H54 (cell line): ENCODE measurements around the gene ZNF544.
"Not testable (repeated sequence)": the region's sequence is repeated elsewhere in the genome, so short reads cannot be mapped to it uniquely, and the experiment has no call there.

Source experiments
- DNase-seq: peaks from one replicate; pipeline ENCODE4 v3.0.0; 2011; ENCODE audit warnings: low spot score, mixed read lengths; ENCODE audit not compliant: insufficient read length
- FAIRE-seq: peaks from 3 replicates; lab custom pipeline; 2011; peaks lifted over from hg19 to GRCh38; lab: Jason Lieb, UNC
- POLR2A ChIP-seq: IDR thresholded peaks from 2 replicates; pipeline ENCODE4 v1.6.1; 2011; ENCODE audit warnings: low read depth, mild to moderate bottlenecking, low read length

Gene ZNF544

DNA sequence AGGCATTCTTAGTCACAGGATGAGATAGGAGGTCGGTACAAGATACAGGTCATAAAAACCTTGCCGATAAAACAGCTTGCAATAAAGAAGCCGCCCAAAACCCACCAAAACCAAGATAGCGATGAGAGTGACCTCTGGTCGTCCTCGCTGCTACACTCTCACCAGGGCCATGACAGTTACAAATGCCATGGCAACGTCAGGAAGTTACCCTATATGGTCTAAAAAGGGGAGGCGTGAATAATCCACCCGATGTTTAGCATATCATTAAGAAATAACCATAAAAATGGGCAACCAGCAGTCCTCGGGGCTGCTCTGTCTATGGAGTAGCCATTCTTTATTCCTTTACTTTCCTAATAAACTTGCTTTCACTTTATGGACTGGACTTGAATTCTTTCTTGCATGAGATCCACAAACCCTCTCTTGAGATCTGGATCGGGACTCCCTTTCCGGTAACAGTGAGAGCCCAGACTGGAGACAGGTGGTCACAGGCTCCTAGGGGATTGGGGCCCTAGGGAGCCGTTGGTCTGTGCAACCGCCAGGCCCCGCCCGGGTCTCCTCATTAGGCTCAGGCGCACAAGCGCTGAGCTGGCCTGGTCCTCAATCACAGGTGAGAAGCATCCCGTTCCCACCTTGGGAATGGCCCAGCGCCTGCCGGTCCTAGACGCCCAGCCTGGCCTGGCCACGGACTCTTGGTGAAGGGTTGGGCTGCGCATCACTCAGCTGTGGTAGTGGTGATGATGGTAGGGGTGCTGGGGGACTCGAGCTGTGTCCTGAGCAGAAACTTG, 10.9 kb upstream of the ZNF544 start:
- FAIRE-seq: no peak
- no peak for TF ChIP-seq POLR2A
- DNase-seq: no peak

DNA sequence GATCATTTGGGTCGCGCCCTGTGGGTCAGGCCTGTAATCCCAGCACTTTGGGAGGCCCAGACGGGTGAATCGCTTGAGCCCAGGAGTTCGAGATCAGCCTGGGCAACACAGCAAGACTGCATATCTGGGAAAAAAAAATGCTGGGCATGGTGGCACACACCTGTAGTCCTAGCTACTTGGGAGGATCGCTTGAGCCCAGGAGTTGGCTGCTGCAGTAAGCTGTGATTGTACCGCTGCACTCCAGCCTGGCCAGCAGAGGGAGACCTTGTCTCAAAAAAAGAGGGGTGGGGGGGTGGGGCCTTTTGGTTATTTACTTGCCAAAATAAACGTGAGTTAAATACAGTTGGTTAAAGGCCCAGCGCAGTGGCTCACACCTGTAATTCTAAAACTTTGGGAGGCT, 9.8 kb upstream of the ZNF544 start:
- TF ChIP-seq POLR2A: no peak
- DNase-seq (no peak), FAIRE-seq (no peak)

DNA sequence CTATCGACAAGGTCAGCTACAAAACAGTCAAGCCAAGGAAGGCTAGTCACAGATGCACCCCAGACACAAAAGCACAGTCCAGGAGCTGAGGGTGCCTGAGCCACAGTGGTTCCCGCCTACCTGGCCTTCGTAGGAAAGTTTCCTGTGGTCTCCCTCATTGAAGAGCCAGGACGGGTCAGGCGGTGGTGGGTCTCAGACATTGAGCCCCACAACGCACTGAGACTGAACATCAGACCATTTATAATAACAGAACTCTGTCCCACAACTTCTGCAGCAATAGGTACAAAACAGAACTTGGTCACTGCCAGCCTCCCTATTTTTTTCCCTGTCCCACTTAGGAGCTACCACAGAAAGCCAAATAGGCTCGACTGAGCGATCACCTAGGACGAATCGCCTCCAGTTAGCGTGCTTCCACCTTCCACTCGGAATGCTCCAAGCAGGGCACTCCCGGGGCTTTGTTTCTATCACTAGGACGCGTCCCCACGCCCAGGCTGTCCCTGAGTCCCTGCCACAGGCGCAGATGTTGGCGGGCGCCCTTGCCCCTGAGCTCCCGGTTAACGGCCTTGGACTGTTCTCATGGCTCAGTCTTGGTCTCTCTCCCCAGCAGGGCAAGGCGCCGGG, 640 bp upstream of the ZNF544 start:
- FAIRE-seq: no peak

DNA sequence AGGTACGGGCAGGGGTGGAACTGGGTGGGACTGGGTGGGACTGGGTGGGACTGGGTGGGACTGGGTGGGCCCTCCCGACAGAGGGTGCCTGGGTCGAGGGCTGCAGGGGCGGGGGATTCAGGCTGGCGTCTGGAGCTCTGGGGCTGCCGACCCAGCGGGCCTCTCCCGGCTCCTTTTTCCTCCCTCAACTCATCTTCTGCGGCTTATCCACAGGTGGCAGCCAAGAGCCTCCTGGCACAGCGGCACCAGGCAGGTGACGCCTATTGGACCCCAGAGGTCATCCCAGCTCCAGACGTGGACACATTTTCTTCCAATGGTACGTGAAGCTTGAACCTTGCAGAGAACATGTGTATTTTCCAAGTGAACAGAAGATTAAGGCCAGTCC, 533 bp downstream of the ZNF544 start:
- DNase-seq (no peak), FAIRE-seq (no peak)
- TF ChIP-seq POLR2A: no peak

More for the DNA sequence above, 640 bp upstream of the ZNF544 start:
- DNase-seq: no peak
- no peak for TF ChIP-seq POLR2A

DNA sequence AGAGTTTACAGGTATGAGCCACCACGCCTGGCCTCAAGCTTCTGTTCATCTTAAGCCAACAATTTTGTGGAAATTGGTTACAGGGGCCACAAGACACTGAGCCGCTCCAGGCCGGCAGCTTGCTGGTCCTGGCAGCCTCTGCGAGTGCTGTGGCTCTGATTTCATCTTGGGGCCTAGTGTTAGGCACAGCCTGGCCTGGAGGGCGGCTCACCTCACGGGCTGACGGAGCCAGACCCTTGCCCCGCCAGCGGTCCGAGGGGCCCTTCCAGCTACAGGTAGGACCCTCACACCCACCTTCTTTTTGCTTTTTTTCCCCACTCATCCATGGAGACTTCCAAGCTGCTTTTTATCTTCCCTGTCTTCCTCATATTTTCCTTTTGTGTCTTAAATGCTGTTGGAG, 8.6 kb downstream of the ZNF544 start:
- DNase-seq (no peak), FAIRE-seq (no peak)
- TF ChIP-seq POLR2A: no peak

DNA sequence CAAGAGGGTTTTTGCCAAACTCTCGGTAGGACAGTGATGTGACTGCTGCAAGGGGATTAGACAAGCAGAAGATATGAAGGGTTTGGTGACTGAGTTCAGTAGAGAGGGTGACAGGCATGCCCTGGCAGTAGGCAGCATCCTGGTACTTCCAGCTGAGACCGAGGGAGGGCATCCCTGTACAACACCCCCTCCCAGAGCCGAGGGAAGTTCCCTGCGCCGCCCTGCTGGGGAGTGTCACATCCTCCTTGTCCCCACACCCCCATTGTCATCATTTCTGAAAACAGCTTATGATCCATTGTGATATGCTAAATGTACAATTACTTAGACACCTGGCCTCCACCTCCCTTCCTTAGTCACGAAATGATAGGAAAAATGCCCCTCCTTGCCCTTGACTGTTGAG, 14.6 kb downstream of the ZNF544 start:
- FAIRE-seq (no peak), DNase-seq (no peak)
- no peak for TF ChIP-seq POLR2A

DNA sequence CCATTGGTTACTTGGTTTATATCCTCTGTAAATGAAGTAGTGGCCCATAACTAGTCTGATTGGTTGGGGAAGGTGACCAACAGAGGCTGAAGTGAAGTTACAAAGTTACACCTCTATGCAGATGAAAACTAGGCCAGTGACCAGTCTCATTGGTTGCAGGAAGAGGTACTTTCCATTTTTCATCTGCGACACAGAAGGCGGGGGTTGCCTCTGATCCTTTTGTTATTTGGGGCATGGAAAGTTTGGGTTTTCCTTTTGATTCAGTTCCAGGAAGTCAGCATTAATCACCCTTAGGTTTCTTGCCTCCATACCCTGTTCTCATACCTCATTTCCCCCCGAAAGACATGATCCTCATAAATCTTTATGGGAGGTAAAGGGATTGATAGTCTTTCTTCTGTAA, 20.2 kb downstream of the ZNF544 start:
- TF ChIP-seq POLR2A: no peak
- no peak for FAIRE-seq
- DNase-seq: no peak

DNA sequence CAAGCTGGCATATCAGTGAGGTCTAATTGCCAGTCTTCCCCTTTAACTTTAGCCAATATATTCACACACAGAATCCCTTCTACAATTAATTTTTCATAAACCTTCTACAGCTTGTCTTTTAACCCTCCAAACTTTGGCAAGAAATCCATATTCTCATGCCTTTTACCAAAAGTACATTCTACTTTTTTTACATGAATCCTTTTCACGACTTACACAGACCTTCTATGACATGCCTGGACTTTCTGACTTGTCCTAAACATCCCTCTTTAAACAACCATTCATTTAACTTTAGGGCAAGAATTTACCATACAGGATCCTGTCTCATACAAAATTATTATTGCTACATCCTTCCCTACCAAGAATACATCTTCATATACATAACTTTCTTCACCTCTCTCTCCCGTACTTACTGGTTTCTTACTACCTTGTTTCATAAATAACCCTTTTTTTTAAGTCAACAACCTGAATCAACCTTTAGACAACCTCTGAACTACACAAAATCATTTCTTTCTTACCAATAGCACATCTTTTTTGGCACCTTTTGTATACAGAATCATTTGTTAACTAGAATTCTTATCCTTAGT, 23.5 kb downstream of the ZNF544 start:
- FAIRE-seq (no peak), DNase-seq (no peak)
- no peak for TF ChIP-seq POLR2A

DNA sequence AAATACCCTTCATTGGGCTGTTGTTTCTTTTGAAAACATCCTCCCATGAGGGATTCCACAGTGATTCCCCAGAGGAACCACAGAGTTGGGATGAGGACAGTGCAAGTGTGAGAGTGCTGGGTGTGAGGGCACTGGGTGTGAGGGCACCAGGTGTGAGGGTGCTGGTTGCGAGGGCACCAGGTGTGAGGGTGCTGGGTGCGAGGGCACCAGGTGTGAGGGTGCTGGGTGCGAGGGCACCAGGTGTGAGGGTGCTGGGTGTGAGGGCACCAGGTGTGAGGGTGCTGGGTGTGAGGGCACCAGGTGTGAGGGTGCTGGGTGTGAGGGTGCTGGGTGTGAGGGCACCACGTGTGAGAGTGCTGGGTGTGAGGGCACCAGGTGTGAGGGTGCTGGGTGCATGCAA, 29.5 kb downstream of the ZNF544 start:
- DNase-seq, FAIRE-seq: not testable (repeated sequence)

DNA sequence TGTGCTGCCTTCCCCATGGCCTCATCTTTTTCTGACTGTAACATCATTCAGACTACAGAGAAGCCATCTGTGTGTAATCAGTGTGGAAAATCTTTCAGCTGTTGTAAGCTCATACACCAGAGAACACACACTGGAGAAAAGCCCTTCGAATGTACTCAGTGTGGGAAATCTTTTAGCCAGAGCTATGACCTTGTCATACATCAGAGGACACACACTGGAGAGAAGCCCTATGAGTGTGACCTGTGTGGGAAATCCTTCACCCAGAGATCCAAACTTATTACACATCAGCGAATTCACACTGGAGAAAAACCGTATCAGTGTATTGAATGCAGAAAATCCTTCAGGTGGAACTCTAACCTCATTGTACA, 32.9 kb downstream of the ZNF544 start:
- DNase-seq: no peak
- no peak for FAIRE-seq
- TF ChIP-seq POLR2A: no peak

DNA sequence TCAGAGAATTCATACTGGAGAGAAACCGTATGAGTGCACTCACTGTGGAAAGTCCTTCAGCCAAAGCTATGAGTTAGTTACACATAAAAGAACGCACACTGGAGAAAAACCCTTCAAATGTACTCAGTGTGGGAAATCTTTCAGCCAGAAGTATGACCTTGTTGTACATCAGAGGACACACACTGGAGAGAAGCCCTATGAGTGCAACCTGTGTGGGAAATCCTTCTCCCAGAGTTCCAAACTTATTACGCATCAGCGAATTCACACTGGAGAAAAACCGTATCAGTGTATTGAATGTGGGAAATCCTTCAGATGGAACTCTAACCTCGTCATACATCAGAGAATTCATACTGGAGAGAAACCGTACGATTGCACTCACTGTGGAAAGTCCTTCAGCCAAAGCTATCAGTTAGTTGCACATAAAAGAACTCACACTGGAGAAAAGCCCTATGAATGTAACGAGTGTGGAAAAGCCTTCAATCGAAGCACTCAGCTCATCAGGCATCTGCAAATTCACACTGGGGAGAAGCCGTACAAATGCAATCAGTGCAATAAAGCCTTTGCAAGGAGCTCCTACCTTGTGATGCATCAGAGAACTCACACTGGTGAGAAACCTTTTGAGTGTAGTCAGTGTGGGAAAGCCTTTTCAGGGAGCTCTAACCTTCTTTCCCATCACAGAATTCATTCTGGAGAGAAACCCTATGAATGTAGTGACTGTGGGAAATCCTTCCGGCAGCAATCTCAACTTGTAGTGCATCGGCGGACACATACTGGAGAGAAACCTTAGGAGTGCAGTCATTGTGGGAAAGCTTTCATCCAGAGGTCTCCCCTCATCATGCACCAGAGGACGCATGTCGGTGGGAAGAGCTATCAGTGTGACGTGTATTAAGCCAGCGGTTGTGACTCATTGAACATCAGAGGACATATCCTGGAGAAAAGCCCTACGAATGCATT, 33.5 kb downstream of the ZNF544 start:
- FAIRE-seq (no peak), DNase-seq (no peak)
- TF ChIP-seq POLR2A: no peak

DNA sequence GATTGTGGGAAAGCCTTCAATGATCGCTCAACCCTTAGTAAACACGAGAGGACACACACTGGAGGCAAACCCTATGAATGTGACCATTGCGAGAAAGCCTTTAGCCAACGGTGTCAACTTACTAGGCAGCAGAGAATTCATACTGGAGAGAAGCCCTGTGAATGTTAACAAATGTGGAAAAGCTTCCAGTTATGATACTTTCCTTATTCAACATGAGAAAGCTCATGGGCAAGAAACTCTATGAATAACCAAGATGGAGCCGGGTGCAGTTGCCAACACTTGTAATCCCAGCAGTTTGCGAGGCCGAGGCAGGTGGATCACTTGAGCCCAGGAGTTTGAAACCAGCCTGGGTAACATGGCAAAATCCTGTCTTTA, 34.2 kb downstream of the ZNF544 start:
- no peak for TF ChIP-seq POLR2A
- no peak for FAIRE-seq
- DNase-seq: no peak

DNA sequence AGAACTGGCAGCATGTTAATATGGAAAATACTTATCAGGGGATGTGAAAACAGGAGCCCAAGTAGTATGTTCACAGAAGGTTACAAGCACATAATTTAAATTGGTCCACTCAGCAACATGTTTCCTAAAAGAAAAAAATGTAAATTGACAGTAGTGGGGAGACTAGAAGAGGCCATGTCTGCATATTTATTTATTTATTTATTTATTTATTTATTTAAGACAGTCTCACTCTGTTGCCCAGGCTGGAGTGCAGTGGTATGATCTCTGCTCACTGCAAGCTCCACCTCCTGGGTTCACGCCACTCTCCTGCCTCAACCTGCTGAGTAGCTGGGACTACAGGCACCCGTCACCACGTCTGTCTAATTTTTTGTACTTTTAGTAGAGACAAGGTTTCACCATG, 36.4 kb downstream of the ZNF544 start:
- FAIRE-seq (no peak), DNase-seq (no peak)
- TF ChIP-seq POLR2A: no peak

DNA sequence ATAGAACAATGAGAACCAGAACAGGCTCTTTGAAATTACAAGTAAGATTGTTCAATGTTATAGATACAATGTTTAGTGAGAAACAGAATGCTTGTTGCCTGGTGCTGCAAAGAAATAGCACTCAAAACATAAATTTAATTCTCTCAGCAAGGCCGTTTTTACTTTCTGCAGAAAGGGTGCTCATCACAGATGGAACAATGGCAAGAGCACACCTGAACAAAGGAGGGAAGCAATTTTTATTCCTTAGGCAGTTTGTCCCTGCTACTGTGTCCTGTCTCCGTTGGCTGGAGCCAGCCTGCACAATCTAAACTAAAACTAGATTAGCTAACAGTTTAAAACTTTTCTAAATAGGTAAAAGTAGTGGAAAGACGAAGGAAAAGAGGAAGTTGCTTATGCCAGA, 39.6 kb downstream of the ZNF544 start:
- DNase-seq (no peak), FAIRE-seq (no peak)
- TF ChIP-seq POLR2A: no peak
